ENCODE results near the gene GLIS2.
A peak's percentile ranks its signal among the peaks of the same experiment; 100 is the strongest.

The GLIS2 gene

DNA sequence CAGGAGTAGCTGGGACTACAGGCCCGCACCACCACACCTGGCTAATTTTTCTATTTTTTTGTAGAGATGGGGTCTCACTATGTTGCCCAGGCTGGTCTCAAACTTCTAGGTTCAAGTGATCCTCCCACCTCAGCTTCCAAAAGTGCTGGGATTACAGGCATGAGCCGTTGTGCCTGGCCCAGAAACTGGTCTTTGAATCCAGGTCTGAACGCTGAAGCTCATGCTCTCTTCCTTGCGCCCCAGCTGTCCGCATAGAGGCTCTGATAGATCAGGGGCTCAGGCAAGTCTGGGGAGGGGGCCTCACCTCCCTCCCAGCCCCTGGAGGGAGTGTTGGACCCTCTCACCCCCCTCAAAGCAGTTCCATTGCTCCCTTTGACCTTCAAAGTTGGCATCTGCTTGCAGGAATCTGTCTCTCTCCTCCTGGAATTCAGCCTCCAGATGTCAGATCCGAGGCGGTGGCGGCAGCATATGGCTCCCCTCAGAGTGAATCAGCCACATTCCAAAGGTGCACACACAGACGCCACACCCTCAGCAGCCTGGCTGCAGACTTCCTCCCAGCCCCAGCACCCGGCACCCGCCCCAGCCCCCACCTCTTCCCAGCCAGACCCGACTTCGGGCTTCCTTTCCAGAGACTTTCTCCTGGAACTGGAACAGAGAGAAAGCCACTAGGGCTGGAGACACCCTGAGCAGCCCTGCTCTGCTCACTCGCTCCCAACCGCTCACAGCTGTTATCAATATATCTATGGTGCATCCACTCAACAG, 16.9 kb upstream of the GLIS2 start:
- DNase-seq: peak; percentile 85

DNA sequence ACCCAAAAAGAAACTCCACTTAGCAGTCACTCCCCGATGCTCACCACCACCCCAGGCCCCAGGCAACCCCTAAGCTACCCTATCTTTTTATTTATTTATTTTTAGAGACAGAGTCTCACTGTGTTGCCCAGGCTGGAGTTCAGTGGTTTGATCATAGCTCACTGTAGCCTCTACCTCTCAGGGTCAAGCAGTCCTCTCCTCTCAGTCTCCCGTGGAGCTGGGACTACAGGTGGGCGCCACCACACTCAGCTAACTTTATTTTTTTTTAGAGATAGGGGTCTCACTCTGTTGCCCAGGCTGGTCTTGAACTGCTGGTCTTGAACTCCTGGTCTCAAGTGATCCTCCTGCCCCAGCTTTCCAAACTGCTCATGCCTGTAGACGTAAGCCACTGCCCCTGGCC, 14.7 kb upstream of the GLIS2 start:
- no peak for DNase-seq

DNA sequence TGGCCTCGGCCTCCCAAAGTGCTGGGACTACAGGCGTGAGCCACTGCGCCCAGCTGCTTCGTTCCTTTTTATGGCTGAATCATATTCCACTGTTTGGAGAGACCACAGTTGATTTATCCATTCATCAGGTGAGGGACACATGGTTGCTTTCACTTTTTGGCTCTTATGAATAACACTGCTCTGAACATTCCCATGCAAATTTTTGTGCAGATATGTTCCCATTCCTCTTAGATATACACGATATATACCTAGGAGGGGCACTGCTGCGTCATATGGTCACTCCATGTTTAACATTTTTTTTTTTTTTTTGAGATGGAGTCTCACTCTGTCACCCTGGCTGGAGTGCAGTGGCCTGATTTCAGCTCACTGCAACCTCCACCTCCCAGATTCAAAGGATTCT, 13.9 kb upstream of the GLIS2 start:
- no peak for DNase-seq

DNA sequence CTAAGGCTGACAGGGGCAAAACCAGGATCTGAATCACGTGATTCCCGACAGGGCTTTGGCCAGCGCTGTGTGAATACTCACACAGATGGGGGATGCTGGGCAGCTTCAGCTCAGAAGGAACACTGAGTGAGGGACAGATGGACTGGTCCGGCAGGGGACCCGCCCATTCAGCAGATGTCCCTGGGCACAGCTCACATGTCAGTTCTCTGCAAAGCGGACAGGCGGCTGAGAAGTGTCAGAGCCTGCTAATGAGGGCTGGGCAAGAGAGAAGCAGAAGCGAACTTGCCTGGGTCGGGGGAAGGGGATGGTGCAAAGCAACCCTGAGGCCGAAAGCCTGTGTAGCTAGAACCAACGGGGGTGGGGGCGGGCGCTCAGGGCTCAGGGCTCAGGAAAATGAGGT, 11.9 kb upstream of the GLIS2 start:
- DNase-seq: no peak

DNA sequence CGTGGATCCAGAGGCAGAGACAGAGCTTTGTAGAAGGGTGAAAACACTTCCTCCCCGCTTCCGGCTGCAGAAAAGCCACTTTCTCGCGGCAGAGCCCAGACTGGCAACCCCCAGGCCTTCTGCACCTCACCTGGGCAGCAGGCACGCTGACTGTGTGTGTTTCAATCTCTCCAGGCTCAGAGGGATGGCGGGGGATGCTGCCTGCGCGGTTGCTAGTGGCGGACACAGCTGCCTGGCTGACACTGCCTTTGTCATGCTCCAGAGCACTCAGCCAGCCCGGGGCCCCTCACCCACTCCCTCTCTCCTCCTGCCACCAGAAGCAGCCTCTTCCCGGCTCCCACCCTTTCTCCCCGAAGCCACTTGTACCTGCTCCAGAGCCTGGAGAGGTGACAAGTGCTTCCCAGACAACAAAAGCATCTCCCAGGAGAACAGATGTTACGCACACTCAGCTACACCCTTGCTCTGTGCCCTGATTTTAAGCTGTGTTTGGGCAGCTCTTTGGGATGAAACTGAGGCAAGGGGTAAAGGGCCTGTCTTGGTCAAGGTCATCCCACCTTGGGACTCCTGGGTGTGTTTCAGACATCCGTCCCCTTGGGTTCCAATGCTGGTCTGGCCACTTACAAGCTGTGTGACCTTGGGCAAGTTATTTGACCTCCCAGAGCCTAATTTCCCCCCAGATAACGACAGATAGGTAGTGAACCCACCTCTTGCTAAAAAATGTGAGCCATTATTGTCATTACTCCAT, 9.2 kb upstream of the GLIS2 start:
- DNase-seq: peak; percentile 47

DNA sequence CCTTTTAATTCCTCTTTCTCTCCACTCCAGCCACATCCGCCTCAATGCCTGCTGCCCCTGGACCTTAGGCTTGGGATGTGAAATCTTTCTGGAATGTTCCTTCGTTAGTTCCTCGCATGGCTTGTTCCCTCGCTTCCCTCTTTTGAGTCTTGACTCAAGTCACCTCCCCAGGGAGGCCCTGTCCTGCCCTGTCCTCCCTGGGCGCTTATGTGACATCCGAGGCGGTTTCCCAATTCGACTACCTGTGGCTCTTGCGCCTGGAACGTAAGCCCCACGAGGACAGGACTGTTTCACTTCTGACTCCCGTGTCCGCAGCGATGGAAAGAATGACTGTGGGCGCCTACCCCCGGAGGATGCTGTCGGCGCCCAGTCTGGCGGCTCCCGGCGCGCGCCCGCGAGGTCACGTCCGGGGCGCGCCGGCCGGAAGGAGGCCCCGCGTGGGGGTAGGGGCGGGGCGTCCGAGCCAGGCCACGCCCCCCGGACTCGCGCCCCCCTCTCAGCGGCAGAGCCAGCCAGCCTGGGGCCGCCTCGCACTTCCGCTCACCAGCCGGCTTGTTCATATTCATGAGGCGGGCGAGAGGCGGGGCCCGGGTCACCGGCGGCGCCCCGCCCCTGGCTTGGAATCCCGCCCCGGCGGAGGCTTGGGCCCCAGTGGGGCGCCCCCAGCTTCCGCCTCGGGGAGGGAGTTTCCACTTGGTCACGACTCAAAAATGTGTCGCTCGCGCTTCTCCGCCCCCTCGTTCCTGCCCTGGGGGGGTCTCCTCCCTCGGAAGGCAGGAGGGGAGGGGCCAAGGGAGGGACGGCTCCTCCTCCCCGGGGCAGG, 8.4 kb upstream of the GLIS2 start:
- peak; percentile 95 for DNase-seq

DNA sequence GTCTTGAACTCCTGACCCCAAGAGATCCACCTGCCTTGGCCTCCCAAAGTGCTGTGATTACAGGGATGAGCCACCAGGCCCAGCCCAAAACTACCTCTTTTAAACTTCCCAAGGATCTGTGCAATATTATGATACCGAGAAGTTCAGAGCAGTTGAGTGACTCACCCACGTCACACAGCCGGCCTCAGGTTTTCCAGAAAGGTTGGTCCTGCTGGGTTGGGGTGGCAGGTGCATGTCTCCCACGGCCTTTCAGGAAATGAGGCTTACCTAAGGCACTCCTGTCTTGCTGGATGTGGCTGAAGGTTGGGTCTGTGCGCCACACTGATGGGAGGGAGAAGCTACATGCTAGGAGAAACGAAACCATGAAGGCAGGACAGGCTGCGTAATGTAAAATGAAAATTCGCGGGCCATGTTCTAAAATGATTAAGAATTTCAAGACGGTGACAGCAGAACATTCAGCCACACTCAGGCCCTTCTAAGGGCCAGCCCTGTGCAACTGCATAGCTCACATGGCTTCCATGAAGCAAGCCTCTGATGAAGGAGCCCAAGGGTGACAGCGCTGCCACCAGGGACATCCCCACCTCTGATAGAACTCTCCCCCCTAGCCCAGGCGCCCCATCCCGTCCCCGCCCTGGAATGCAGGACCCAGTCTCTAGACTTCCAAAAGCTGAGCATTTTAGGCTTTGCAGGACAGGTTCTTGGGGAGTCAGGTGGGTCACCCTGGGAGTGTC, 6.6 kb upstream of the GLIS2 start:
- no peak for DNase-seq

DNA sequence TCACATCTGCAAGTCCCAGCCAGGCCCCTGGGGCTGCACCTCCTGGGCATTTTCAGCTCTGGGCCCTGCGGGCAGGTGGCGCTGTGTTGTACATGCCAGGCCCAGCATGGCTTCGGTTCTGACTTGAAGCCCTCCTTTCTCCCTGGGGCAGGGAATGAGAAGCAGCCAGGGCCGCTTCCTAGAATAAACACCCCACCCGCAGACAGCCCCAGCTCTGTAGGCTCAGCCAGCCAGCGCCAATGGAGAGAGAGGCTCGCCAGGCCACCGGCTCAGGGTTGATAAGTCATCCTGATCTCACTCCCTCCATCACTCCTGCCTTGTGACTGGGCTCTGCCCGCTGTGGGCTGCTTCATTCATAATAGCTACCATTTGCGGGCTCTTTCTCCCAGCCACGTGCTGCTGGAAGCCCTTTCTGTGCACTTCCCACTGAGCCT, 6.0 kb upstream of the GLIS2 start:
- peak; percentile 63 for DNase-seq

DNA sequence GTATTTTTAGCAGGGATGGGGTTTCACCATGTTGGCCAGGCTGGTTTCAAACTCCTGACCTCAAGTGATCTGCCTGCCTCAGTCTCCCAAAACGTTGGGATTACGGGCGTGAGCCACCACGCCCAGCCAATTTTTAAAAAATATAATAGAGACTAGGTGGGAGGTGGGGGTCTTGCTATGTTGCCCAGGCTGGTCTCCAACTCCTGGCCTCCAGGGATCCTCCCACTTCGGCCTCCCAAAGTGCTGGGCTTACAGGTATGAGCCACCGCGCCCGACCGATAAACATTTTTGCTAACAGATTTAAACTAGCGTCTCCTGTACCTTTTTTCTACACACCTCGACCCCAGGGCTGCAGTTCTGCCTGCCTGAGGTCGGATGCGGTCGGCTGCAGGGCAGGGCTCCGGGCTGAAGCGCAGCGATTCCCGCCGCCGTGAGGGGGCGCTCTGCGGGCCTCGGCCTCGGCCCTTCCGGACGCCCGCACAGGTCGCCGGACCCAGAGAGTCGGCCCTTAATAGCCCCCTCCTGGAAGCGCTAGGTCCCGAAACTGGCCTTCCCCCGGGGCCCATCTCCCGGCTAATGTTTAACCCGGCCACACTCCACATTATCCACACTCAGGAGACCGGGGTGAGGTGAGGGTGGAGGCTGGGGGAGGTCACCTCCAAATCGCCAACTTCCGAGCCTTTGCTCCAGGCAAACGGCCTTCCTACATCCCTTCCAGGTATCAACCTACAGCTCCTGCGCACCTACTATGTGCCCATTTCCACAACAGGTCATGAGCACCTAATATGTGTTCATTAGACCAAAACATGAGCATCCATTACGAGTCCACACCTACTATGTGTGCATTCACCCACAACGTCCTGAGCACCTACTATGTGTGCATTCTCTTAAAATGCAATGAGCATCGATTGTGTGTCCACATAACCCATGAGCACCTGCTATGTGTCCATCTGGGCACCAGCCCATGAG, 2.0 kb upstream of the GLIS2 start:
- DNase-seq: peak; percentile 52

DNA sequence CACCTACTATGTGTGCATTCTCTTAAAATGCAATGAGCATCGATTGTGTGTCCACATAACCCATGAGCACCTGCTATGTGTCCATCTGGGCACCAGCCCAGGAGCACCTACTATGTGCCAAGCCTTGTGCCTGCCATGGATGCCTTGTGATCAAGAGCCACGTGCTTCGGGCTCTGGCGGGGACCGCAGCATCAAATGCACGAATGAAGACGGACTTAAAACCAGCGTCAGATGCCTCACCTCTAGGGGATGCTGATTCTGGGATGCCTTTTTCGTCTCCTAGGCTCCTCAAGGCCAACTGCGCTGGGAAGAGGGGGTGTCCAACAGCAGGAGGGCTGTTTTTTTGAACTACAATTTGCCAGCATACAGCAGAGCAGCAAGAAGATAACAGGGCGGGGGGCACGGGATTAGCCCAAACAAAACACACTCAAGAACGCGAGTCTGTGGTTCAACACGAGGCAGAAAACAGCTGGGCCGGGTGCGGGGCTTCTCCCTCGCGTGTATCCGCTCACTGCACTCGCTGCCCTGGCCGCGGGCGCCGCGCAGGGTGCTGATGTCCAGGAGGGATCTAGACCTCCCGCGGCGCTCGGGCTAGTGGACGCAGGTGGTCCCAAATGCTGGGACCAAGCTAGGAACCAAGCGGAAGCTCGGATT, 1.2 kb upstream of the GLIS2 start:
- DNase-seq: peak; percentile 67

DNA sequence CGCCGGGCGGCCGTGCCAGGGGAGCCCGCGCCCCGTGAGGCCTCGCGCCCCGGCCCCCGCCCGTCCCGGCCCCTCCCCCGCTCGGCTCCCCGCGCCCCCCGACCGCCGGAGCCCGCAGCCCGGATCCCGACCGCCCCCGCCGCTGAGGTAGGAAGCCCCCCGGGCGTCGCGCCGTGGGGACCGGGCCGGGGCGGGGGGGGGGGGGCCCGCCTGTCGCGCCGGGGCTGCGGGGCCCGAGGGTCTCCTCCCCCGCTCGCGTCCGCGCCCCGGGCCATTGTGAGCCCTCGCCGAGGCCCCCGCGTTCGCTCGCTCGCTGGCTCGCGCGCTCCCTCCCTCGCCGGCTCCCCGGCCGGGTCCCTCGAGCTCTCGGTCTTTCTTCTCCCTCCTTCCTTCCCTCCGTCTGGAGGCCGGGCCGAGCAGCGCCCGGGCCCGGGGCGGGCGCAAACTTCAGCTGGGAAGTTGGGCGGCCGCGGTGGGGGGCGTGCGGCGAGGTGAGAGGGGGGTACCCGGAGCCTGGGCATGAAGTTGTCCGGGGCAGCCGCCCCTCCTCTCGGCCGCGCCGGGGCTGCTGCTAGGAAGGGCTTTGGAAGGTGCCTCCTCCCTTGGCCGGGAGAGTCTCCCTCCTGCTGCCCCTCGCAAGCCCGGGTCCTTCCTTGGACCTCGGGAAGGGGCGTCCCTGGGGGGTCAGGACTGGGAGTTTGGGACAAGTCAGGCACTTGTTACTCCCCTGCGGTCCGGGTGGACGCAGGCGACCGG, 419 bp downstream of the GLIS2 start:
- peak; percentile 47 for DNase-seq

DNA sequence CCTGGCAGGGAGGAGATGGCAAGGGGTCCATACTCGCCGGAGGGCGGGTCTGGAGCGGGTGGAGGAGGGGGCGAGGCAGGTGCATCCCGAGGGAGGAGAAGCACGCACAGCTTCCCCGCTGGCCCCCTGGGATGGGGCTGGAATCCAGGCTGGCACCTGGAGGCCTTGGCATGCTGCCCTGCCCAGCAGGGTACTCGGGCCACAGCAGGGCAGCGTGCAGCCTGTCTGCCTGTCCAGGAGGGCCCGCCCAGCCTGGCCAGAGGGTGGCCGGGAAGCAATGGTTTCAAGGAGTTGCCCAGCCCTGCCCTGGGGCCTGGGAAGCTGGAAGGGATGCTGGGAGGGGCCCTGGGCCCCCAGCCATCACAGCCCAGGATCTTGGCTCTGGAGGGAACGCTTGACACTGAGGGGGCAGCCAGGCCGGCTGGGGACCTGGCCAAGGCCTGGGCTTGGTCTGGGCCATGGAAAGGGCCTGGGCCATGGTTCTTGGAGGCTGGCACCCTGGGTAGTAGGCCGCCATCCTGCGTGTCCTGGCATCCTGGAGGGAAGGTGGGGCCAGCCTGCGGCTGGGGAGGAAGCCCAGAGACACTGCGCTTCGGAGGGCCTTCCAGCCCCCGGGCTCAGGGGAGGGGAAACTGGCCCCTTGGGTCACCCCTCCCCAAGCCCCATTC, 1.1 kb downstream of the GLIS2 start:
- DNase-seq: peak; percentile 71

DNA sequence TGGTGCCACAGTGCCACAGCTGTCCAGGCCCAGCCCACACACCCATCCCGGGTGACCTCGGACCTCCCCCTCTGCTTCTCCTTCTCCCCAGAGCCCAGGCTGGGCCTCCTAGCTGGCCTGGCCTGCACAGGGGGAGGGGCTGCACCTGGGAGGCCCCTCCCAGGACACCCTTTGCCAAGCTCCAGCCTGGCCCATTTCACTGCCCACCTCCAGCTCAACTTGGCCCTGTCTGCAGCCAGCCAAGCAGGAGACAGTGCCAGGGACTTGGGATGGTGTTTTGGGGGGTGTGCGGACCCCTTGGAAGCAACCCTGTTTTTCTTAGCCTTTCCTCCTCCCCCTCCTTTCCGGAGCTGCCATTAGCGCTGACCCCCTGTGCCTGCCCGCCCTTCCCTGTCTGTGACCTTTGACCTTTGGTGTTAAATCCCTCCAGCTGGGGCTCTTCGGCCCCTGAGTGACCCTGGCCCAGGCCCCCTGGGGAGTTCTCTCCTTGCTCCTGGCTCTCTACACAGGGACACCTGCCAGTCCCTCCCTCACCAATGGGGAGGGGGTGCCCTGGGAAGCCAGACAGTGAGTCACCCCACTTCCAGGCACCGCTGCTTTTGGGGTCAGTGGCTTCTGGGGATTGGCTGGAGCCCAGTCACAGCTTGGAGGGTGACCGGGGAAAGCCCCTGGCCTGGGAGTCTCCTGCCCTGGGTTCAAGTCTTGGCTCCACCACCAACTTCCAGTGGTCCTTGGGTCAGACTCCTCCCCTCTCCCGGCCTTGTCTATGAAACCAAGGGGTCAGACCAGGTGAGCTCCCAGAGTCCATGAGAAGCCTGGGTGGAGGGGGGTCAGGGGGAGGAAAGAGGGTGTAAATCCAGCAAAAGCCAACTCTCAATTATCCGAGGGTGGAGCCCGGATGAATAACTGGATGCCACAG, 1.9 kb downstream of the GLIS2 start:
- peak; percentile 59 for DNase-seq

DNA sequence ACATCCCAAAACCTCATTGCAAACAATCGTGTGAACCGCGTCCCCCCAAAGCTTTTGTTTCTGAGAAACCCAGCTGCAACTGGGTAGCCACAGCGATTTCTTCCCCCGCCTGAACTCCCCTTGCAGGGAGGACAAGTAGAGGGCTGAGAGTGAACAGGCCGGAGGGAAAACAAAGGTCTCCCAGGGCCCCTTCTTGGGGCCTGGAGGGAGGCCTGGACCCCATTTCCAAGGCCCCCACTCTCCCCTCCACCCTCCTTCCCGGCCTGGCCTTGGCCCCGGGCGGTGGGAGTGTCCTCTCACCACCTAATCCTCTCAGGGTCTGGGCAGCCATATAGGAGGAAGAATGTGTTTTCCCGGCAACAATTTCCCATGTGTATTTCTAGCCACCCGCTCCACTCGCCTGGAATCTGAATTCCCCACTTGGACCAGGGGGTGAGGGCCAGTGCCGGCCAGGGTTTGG, 2.6 kb downstream of the GLIS2 start:
- peak; percentile 43 for DNase-seq

DNA sequence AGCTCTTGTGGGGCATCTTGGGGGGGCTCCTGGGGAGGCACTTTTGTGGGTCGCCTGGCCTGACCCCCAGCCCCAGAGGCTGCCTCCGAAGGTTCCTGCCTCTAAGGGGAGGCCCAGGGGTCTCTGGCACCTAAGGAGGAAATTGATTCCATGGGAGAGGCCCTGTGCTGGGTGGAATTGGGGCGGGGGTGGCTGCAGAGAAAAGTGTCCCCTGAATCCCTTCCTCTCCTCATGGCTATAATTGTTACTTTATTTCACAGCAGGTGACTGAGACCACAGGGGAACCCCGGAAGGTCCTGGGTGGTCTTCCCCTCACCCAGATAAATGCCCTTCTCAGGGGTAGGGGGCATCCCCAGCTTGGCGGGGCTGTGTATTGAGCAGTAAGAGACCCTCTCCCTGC, 3.1 kb downstream of the GLIS2 start:
- no peak for DNase-seq

DNA sequence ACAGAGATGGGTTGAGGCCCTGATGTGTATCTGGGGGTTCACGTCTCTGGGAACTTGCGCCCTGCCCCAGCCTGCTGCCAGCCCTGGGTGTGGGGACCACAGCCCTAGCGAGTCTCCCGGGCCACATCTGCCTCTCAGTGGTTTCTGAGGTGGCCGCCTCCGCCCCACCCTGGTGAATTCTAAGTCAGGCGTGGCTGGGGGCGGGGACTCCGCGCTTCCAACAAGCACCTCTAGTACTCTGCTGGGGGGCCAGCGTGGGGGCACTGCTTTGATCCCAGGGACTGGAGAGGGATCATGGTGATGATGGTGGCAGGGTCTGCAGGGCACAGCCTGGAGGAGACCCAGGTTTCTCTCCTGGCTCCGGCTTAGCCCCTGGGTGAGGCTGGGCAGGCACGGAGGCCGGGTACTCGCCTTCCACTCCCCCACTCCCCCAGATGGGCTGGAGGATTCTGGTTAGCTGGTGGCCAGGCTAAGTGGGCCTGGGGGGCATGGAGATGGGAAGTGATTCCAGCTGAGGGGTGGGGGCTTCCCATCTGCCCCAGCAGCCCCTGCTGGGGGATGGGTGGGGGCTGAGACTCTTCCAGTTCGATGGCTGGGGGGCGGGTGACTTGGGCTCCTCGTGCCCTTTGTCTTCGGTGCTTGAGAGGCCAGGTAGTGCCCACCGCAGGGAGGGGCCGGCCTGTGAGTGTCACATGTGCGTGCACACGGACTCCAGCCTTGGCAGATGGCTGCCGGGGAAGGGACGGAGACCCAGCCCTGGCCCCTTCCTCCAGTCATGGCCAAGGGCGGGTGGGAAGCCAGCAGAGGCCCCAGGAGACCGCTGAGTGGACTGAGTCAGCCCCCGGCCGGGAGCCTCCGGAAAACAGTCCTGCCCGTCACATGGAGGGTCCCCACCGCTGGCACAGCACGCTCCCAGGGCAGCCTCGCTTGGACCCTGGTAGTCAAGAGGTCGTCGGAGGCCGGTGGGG, 3.9 kb downstream of the GLIS2 start:
- DNase-seq: peak; percentile 68

DNA sequence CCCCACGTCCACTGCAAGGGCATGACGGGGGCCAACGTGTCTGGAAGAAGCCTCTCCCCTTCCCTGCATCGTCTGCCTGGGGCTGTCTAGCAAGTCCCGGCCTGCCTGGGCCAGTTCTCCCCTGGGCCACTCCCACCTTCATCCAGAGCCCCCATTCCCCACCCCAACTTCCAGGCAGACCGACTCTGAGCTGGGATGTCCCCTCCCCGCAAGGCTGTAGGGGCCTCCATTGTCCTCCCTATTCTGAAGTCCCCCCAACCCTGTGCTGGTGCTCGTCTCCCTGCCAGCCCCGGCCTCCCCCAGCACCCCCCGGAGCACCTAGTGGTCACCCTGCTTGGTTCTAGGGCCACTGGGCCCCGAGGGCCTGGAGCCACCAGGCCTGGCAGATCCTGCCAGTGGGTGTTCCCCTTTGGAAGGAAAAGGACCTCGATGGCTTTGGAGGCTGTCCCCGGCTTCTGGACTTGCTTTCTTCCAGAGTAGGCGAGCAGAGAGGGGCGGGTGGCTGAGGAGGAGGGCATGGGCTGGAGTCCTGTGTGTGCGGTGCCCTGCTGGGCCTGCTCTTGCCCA, 4.8 kb downstream of the GLIS2 start:
- DNase-seq: peak; percentile 33
